Loucy (cell line): ENCODE measurements around the gene PLCG2.

Experiments used
- H2AFZ ChIP-seq: fragments of 200-600 bp; sonication (generic); 2 replicates; pipeline ENCODE4 v1.6.0; 2016; ENCODE audit warnings: antibody characterized with exemption, mild to moderate bottlenecking, low read length, moderate library complexity
- H3F3A ChIP-seq: fragments of 200-600 bp; 2 replicates; pipeline ENCODE4 v1.6.0; 2016; ENCODE audit warnings: antibody characterized with exemption, low read depth, mild to moderate bottlenecking
- H3K27me3 ChIP-seq: fragments of 200-600 bp; sonication (generic); 2 replicates; pipeline ENCODE4 v1.6.1; 2014; ENCODE audit warnings: low read length, mild to moderate bottlenecking; ENCODE audit not compliant: insufficient read depth, poor library complexity, severe bottlenecking
- H3K36me3 ChIP-seq: fragments of 200-600 bp; sonication (generic); 2 replicates; pipeline ENCODE4 v1.6.1; 2016; ENCODE audit warnings: low read length; ENCODE audit not compliant: insufficient read depth
- H3K4me1 ChIP-seq: fragments of 200-600 bp; sonication (generic); 2 replicates; pipeline ENCODE4 v1.5.1; 2014; ENCODE audit warnings: low read length, mild to moderate bottlenecking; ENCODE audit not compliant: insufficient read depth, poor library complexity, severe bottlenecking
- H3K4me2 ChIP-seq: fragments of 200-600 bp; sonication (generic); 2 replicates; pipeline ENCODE4 v1.6.0; 2014; ENCODE audit warnings: antibody characterized with exemption, low read length, low read depth, mild to moderate bottlenecking; ENCODE audit not compliant: poor library complexity, severe bottlenecking
- H3K4me3 ChIP-seq: fragments of 200-600 bp; sonication (generic); 2 replicates; pipeline ENCODE4 v1.5.1; 2014; ENCODE audit warnings: low read length, mild to moderate bottlenecking, mixed read lengths; ENCODE audit not compliant: poor library complexity, severe bottlenecking
- H3K79me2 ChIP-seq: fragments of 200-600 bp; sonication (generic); 2 replicates; pipeline ENCODE4 v1.6.1; 2014; ENCODE audit warnings: low read length; ENCODE audit not compliant: insufficient read depth
- H3K9ac ChIP-seq: fragments of 200-600 bp; sonication (generic); 2 replicates; pipeline ENCODE4 v1.6.0; 2014; ENCODE audit warnings: mild to moderate bottlenecking, low read depth, low read length, moderate library complexity; ENCODE audit not compliant: poor library complexity, severe bottlenecking
- H3K9me2 ChIP-seq: fragments of 200-600 bp; sonication (generic); replicated peaks from 2 replicates; pipeline ENCODE4 v1.6.1; 2016; ENCODE audit warnings: low read depth, low read length, mixed read lengths
- H3K9me3 ChIP-seq: fragments of 200-600 bp; sonication (generic); 2 replicates; pipeline ENCODE4 v1.6.1; 2014; ENCODE audit warnings: mild to moderate bottlenecking, antibody characterized with exemption, low read length, low read depth; ENCODE audit not compliant: insufficient read depth
- H4K20me1 ChIP-seq: fragments of 200-600 bp; sonication (generic); 2 replicates; pipeline ENCODE4 v1.6.0; 2014; ENCODE audit warnings: antibody characterized with exemption, low read length, mild to moderate bottlenecking; ENCODE audit not compliant: insufficient read depth, poor library complexity, severe bottlenecking
- CTCF ChIP-seq: fragments of 200-600 bp; sonication (generic); conservative IDR thresholded peaks from 2 replicates; pipeline ENCODE4 v1.5.1; 2014; ENCODE audit warnings: mild to moderate bottlenecking, antibody characterized with exemption, low read length
- EZH2phosphoT487 ChIP-seq: fragments of 200-600 bp; IDR thresholded peaks from 2 replicates; pipeline ENCODE4 v1.6.1; 2018; ENCODE audit warnings: antibody characterized with exemption, mild to moderate bottlenecking, moderate library complexity, borderline replicate concordance

Gene PLCG2

GRCh38 chr16:81744911-81745310 is 34.2 kb upstream of the PLCG2 start:
- no peaks in the 10 kb centered on the region for H3F3A ChIP-seq
- no peaks in the 10 kb centered on the region for H4K20me1 ChIP-seq
- H3K27me3 ChIP-seq: no peaks in the 10 kb centered on the region
- no peak overlapping the region for H2AFZ ChIP-seq
- no peak for TF ChIP-seq CTCF
- TF ChIP-seq EZH2phosphoT487: no peak
- H3K9ac ChIP-seq: no peak overlapping the region
- no peaks in the 10 kb centered on the region for H3K9me2 ChIP-seq
- no peak overlapping the region for H3K4me3 ChIP-seq
- no peaks in the 10 kb centered on the region for H3K79me2 ChIP-seq
- H3K4me2 ChIP-seq: no peak overlapping the region
- peaks cover 28% of the 10 kb centered on the region for H3K4me1 ChIP-seq
- no peaks in the 10 kb centered on the region for H3K9me3 ChIP-seq
- H3K36me3 ChIP-seq: no peaks in the 10 kb centered on the region

GRCh38 chr16:81745704-81746558 is 33.2 kb upstream of the PLCG2 start:
- Histone ChIP-seq H3K4me3 (peak overlapping the region; percentile 71), H3K9me3 (no peaks in the 10 kb centered on the region), H4K20me1 (no peaks in the 10 kb centered on the region), H3K79me2 (no peaks in the 10 kb centered on the region), H3K4me2 (peak overlapping the region; percentile 73), H2AFZ (peak overlapping the region; percentile 88), H3F3A (no peaks in the 10 kb centered on the region), H3K9ac (peak overlapping the region; percentile 54), H3K36me3 (no peaks in the 10 kb centered on the region), H3K9me2 (no peaks in the 10 kb centered on the region), H3K4me1 (peaks cover 18% of the 10 kb centered on the region), H3K27me3 (no peaks in the 10 kb centered on the region)
- no peak for TF ChIP-seq EZH2phosphoT487

GRCh38 chr16:81746566-81746965 is 32.5 kb upstream of the PLCG2 start:
- Histone ChIP-seq H3K27me3 (no peaks in the 10 kb centered on the region), H3K9ac (peak overlapping the region; percentile 54), H2AFZ (peak overlapping the region; percentile 88), H3K4me1 (peaks cover 17% of the 10 kb centered on the region), H3K79me2 (no peaks in the 10 kb centered on the region), H4K20me1 (no peaks in the 10 kb centered on the region), H3K4me3 (peak overlapping the region; percentile 71), H3K4me2 (peak overlapping the region; percentile 73), H3K36me3 (no peaks in the 10 kb centered on the region), H3K9me2 (no peaks in the 10 kb centered on the region), H3K9me3 (no peaks in the 10 kb centered on the region), H3F3A (no peaks in the 10 kb centered on the region)
- TF ChIP-seq CTCF (no peak), EZH2phosphoT487 (no peak)
